ENCODE results near the gene DUSP6. TPM values are rescaled to one million over a fixed set of nuclear protein-coding genes. Genes with fewer than 3 reads are reported as not detected.

DUSP6 gene
- total and polyA plus RNA-seq, 9 of the 15 experiments (the other 6 are each of a cell fraction or from before 2014, with no cell fraction given), result 0.04 to 0.60 (median 0.08) TPM; not detected in 2

DNA sequence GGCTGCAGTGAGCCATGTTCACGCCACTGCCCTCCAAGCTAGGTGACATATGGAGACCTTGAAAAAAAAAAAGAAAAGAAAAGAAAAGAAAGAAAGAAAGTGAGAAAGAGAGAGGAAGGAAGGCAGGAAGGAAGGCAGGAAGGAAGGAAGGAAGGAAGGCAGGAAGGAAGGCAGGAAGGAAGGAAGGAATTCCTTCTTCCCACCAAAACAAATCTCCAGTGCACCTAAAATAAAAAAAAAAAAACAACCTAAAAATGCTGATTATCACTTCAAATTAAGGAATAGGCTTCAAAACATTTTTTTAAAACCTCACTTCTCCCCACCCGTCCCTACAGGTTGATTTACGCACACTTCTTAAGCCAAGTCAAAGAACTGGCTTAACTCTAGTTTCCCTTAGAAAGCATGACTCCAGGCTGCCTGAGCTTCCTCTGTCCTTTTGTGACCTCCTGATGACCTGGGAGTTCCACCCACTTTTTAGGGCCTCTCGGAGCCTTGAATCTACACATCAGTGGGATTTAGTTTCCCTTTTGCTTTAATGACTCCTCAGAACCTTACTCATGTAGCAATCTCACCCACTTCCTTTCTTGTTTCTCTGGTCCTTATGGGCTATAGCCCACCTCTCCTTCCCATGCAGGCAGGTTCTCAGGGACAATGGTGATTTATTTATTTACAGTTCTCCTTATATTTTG, 18.6 kb downstream of the DUSP6 start (continued):
- TF ChIP-seq CXXC5 (CRISPR knock-in tag; IDR thresholded peaks at IDR 0.05), result peak; percentile 21; the same call in 1 of the 2 replicates
- TF ChIP-seq, protein P1, sequence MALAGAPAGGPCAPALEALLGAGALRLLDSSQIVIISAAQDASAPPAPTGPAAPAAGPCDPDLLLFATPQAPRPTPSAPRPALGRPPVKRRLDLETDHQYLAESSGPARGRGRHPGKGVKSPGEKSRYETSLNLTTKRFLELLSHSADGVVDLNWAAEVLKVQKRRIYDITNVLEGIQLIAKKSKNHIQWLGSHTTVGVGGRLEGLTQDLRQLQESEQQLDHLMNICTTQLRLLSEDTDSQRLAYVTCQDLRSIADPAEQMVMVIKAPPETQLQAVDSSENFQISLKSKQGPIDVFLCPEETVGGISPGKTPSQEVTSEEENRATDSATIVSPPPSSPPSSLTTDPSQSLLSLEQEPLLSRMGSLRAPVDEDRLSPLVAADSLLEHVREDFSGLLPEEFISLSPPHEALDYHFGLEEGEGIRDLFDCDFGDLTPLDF (CRISPR knock-in tag; IDR thresholded peaks at IDR 0.05), result no peak
- no peak for TF ChIP-seq TBP (optimal IDR thresholded peaks at IDR 0.05; ENCODE audit: low read depth, low read length)
- 0 out of 2 replicates have a peak, but pooled peaks have one; percentile 24 for TF ChIP-seq CEBPB (tag; IDR thresholded peaks at IDR 0.05)
- 0 out of 2 replicates have a peak, but pooled peaks have one; percentile 26 for TF ChIP-seq DIDO1 (tag; IDR thresholded peaks at IDR 0.05; ENCODE audit: low read depth)
- TF ChIP-seq, protein P2, sequence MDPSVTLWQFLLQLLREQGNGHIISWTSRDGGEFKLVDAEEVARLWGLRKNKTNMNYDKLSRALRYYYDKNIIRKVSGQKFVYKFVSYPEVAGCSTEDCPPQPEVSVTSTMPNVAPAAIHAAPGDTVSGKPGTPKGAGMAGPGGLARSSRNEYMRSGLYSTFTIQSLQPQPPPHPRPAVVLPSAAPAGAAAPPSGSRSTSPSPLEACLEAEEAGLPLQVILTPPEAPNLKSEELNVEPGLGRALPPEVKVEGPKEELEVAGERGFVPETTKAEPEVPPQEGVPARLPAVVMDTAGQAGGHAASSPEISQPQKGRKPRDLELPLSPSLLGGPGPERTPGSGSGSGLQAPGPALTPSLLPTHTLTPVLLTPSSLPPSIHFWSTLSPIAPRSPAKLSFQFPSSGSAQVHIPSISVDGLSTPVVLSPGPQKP (CRISPR knock-in tag; IDR thresholded peaks at IDR 0.05), result no peak
- TF ChIP-seq RBFOX2 (IDR thresholded peaks at IDR 0.05; ENCODE audit: low read depth, low read length), result no peak
- no peak for TF ChIP-seq HNRNPH1 (optimal IDR thresholded peaks at IDR 0.05; ENCODE audit: low read depth, low read length)
- TF ChIP-seq, protein P3, sequence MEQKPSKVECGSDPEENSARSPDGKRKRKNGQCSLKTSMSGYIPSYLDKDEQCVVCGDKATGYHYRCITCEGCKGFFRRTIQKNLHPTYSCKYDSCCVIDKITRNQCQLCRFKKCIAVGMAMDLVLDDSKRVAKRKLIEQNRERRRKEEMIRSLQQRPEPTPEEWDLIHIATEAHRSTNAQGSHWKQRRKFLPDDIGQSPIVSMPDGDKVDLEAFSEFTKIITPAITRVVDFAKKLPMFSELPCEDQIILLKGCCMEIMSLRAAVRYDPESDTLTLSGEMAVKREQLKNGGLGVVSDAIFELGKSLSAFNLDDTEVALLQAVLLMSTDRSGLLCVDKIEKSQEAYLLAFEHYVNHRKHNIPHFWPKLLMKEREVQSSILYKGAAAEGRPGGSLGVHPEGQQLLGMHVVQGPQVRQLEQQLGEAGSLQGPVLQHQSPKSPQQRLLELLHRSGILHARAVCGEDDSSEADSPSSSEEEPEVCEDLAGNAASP (IDR thresholded peaks at IDR 0.05), result no peak
- TF ChIP-seq BHLHE40 (IDR thresholded peaks at IDR 0.05; ENCODE audit: low read length), result peak; percentile 39; the same call in 1 of the 2 replicates
- TF ChIP-seq, protein P4, sequence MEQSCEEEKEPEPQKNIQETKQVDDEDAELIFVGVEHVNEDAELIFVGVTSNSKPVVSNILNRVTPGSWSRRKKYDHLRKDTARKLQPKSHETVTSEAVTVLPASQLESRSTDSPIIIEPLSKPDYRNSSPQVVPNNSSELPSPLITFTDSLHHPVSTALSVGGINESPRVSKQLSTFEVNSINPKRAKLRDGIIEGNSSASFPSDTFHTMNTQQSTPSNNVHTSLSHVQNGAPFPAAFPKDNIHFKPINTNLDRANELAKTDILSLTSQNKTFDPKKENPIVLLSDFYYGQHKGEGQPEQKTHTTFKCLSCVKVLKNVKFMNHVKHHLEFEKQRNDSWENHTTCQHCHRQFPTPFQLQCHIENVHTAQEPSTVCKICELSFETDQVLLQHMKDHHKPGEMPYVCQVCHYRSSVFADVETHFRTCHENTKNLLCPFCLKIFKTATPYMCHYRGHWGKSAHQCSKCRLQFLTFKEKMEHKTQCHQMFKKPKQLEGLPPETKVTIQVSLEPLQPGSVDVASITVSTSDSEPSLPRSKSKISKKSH (CRISPR knock-in tag; IDR thresholded peaks at IDR 0.05), result no peak
- TF ChIP-seq ZNF589 (CRISPR knock-in tag; IDR thresholded peaks at IDR 0.05; ENCODE audit: low read depth), result no peak
- peak; percentile 25; the same call in 1 of the 2 replicates for TF ChIP-seq GTF2E2 (tag; IDR thresholded peaks at IDR 0.05)
- TF ChIP-seq, protein P5, sequence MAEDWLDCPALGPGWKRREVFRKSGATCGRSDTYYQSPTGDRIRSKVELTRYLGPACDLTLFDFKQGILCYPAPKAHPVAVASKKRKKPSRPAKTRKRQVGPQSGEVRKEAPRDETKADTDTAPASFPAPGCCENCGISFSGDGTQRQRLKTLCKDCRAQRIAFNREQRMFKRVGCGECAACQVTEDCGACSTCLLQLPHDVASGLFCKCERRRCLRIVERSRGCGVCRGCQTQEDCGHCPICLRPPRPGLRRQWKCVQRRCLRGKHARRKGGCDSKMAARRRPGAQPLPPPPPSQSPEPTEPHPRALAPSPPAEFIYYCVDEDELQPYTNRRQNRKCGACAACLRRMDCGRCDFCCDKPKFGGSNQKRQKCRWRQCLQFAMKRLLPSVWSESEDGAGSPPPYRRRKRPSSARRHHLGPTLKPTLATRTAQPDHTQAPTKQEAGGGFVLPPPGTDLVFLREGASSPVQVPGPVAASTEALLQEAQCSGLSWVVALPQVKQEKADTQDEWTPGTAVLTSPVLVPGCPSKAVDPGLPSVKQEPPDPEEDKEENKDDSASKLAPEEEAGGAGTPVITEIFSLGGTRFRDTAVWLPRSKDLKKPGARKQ (CRISPR knock-in tag; IDR thresholded peaks at IDR 0.05), result no peak
- TF ChIP-seq, protein P6, sequence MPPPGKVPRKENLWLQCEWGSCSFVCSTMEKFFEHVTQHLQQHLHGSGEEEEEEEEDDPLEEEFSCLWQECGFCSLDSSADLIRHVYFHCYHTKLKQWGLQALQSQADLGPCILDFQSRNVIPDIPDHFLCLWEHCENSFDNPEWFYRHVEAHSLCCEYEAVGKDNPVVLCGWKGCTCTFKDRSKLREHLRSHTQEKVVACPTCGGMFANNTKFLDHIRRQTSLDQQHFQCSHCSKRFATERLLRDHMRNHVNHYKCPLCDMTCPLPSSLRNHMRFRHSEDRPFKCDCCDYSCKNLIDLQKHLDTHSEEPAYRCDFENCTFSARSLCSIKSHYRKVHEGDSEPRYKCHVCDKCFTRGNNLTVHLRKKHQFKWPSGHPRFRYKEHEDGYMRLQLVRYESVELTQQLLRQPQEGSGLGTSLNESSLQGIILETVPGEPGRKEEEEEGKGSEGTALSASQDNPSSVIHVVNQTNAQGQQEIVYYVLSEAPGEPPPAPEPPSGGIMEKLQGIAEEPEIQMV (tag; conservative IDR thresholded peaks at IDR 0.05; ENCODE audit: low read depth), result 0 out of 2 replicates have a peak, but pooled peaks have one; percentile 33
- TF ChIP-seq CBFA2T2 (conservative IDR thresholded peaks at IDR 0.05), result no peak
- no peak for TF ChIP-seq FOXA1 (IDR thresholded peaks at IDR 0.05; ENCODE audit: borderline replicate concordance)
- no peak for TF ChIP-seq PHTF2 (CRISPR knock-in tag; IDR thresholded peaks at IDR 0.05)

All from K562 (cell line).